D721Med (cell line): ENCODE results near the gene SAMM50.

ENCODE experiments used
- DNase-seq: peaks from one replicate; pipeline ENCODE4 v3.0.0; 2011; ENCODE audit warnings: low spot score; ENCODE audit not compliant: insufficient read length
- FAIRE-seq: peaks from 2 replicates; lab custom pipeline; 2011; peaks lifted over from hg19 to GRCh38; lab: Jason Lieb, UNC
- CTCF ChIP-seq: IDR thresholded peaks from 2 replicates; pipeline ENCODE4 v1.5.1; 2012; ENCODE audit warnings: mild to moderate bottlenecking, control low read depth; ENCODE audit not compliant: insufficient read depth; ENCODE audit errors: missing control alignments

The SAMM50 gene

DNA sequence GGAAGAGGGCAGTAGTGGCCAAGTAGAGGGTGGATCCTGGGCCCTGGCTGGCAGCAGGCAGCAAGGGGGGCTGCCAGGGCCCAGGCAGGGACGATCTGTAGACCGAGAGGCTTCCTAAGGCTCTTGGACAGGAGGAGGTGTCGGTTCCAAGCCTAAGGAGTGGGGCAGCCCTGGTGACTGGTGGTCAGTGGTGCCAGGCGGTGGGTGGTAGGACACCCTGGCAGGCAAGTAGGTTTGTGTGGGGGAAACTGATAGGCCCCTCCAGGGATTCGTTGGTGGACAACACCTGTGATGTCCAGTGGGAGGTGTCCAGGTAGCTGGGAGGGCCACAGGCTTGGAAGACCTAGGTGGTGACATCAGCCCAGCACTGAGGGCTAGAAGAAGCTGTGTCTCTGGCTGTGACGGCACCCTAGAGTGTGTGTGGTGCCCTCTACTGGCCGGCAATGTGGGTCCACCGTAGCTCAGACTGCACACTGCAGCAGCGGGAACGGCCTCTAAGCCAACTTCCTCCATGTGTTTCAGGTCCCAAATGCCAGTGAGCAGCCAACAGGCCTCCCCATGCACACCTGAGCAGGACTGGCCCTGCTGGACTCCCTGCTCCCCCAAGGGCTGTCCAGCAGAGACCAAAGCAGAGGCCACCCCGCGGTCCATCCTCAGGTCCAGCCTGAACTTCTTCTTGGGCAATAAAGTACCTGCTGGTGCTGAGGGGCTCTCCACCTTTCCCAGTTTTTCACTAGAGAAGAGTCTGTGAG, 9.4 kb upstream of the SAMM50 start:
- FAIRE-seq (no peak), DNase-seq (no peak)
- peak; percentile 63 for TF ChIP-seq CTCF

- no peak for FAIRE-seq
- no peak for DNase-seq
- TF ChIP-seq CTCF: no peak
These were observed 8.9 kb upstream of the SAMM50 start for GRCh38 chr22:43946384-43946667.

GRCh38 chr22:43948836-43949406, 6.3 kb upstream of the SAMM50 start:
- FAIRE-seq (no peak), DNase-seq (no peak)
- no peak for TF ChIP-seq CTCF

DNA sequence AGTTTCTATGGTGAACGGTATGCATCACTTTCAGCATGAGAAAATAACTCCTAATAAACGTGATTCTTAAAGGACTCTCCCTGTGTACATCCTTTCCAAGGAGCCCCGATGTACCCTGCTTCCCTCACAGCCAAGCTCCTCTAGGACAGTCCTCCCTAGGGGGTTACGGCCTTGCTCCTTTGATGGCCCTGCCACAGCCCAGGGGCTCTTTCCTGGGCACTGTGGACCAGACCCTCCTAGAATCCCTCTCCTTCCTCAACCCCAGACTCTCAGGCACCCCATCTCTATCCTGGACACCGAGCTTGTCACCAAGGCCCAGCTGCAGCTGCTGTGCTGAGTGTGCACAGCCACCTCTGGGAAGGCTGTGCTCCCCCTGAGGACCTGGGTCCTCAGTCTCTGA, 3.9 kb upstream of the SAMM50 start:
- FAIRE-seq (no peak), DNase-seq (no peak)
- no peak for TF ChIP-seq CTCF

- DNase-seq (no peak), FAIRE-seq (no peak)
- TF ChIP-seq CTCF: no peak
These were observed 3.3 kb upstream of the SAMM50 start for GRCh38 chr22:43951966-43952365.

DNA sequence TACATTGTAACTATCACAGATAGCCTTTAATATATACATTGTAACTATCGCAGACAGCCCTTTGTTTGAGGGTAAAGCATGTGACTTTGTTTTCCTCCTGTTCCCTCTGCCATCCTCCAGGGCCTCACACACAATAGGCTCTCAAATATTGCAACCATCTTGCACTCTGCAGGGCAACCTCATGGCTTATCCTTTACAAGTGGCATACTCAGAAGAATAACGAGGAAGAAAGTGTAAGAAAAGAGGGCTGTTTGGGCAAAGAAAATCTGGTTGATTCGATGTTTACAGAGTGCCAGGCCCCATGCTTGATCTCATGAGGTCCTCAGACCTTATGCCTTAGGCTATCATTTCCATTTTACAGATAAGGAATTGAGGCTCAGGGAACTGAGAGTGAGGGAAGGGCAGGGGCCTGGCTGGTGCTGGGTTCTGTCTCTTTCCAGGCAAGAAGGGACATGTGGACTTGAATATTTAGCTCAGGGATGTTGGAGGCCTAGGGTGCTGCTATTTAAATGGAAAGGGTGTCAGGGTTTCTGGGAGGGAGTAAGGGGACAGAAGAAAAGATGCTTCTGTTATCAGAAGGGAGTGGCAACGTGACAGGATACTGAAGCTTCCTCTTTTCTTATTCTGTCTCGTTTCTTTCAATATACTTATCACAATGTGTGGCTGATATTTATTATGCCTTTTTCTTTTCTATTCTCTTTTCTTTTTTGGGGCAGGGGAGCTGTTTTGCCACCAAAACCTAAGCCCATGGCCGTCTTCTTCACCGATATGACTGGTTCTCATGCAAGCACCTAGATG, 1.1 kb upstream of the SAMM50 start:
- no peak for FAIRE-seq
- no peak for DNase-seq
- no peak for TF ChIP-seq CTCF
